HepG2 (cell line): ENCODE data around the gene RPTOR.

Experiments
- CHD4 ChIP-seq: fragments of 200-600 bp; sonication (generic); IDR thresholded peaks from 2 replicates; pipeline ENCODE4 v1.7.0; 2017; ENCODE audit warnings: mild to moderate bottlenecking, low read length, borderline replicate concordance
- RAD51 ChIP-seq: fragments of 450-650 bp; IDR thresholded peaks from 2 replicates; pipeline ENCODE4 v1.6.1; 2016; ENCODE audit warnings: borderline replicate concordance
- ZNF362 ChIP-seq: sonication (generic); formaldehyde crosslinking; IDR thresholded peaks from 2 replicates; pipeline ENCODE4 v1.4.0; 2020; ENCODE audit warnings: missing genetic modification reagents, mild to moderate bottlenecking, borderline replicate concordance
- ZNF513 ChIP-seq: sonication (generic); formaldehyde crosslinking; conservative IDR thresholded peaks from 2 replicates; pipeline ENCODE4 v1.5.0; 2020; ENCODE audit warnings: missing genetic modification reagents

DNA sequence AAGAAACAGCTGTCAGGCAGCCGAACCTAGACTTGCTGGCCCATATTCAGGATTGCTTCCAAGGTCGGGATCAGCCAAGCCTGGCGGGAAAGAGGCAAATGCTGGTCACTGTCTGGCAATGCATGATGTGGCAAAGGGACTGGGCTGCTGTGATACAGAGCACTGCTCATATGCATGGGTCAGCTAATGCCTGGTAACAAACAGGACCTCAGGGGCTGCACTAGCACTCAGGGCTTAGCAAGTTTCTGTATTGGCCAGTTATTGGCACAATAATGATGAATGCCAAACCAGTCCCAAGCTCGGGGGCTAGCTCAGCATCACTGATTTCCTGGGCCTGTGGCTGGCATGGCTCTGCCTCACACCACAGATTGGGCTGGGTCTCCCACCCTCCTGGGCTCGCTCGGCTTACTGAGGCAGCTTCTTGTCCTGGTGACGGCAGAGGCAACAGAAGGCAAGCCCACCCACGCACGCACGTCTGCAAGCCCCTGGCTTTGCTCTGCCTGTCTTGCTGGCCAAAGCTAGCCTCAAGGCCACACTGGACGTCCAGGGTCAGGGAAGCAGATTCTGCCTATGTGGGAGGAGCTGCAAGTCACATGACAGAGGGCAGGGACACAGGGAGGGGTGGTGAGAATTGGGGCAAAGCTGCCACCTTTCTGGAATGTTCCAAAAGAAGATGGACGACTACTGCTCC, 21.4 kb upstream of the RPTOR start:
- TF ChIP-seq ZNF362 (CRISPR knock-in tag): no peak
- TF ChIP-seq RAD51: no peak
- no peak for TF ChIP-seq CHD4
- TF ChIP-seq ZNF513: no peak
